GM23248 (cell line): ENCODE results near the gene RPL27A. TPM values are rescaled to one million over a fixed set of nuclear protein-coding genes. Genes with fewer than 3 reads are reported as not detected.

ENCODE experiments used
- DNase-seq: peaks from one replicate; pipeline ENCODE4 v3.0.0-alpha.2; 2015
- H2AFZ ChIP-seq: fragments of 200-600 bp; sonication (generic); 2 replicates; pipeline ENCODE4 v1.6.1; 2016; ENCODE audit warnings: antibody characterized with exemption
- H3F3A ChIP-seq: fragments of 200-600 bp; sonication (generic); 2 replicates; pipeline ENCODE4 v1.6.1; 2016; ENCODE audit warnings: mild to moderate bottlenecking, antibody characterized with exemption, mixed run types; ENCODE audit not compliant: insufficient read depth
- H3K27ac ChIP-seq: fragments of 200-600 bp; sonication (generic); 2 replicates; pipeline ENCODE4 v1.5.1; 2016; ENCODE audit warnings: mild to moderate bottlenecking
- H3K27me3 ChIP-seq: fragments of 200-600 bp; sonication (generic); replicated peaks from 2 replicates; pipeline ENCODE4 v1.6.1; 2016; ENCODE audit warnings: mild to moderate bottlenecking; ENCODE audit not compliant: insufficient read depth
- H3K36me3 ChIP-seq: fragments of 200-600 bp; sonication (generic); 2 replicates; pipeline ENCODE4 v1.6.1; 2016; ENCODE audit warnings: low read depth, mild to moderate bottlenecking
- H3K4me1 ChIP-seq: fragments of 200-600 bp; sonication (generic); 2 replicates; pipeline ENCODE4 v1.6.1; 2016; ENCODE audit warnings: mild to moderate bottlenecking; ENCODE audit not compliant: insufficient read depth
- H3K4me2 ChIP-seq: fragments of 200-600 bp; sonication (generic); one replicate; pipeline ENCODE4 v1.6.1; 2016; ENCODE audit warnings: mild to moderate bottlenecking; ENCODE audit not compliant: unreplicated experiment
- H3K4me3 ChIP-seq: fragments of 200-600 bp; sonication (generic); 2 replicates; pipeline ENCODE4 v1.5.1; 2016; ENCODE audit warnings: mild to moderate bottlenecking
- H3K79me2 ChIP-seq: fragments of 200-600 bp; sonication (generic); 2 replicates; pipeline ENCODE4 v1.6.1; 2016; ENCODE audit warnings: mild to moderate bottlenecking; ENCODE audit not compliant: insufficient read depth
- H3K9ac ChIP-seq: fragments of 200-600 bp; sonication (generic); 2 replicates; pipeline ENCODE4 v1.6.1; 2016; ENCODE audit warnings: mild to moderate bottlenecking
- H3K9me2 ChIP-seq: fragments of 200-600 bp; sonication (generic); 2 replicates; pipeline ENCODE4 v1.6.1; 2016; ENCODE audit warnings: mixed run types, mild to moderate bottlenecking, moderate library complexity; ENCODE audit not compliant: insufficient read depth
- H3K9me3 ChIP-seq: fragments of 200-600 bp; sonication (generic); one replicate; pipeline ENCODE4 v1.6.1; 2017; ENCODE audit warnings: low read depth
- H4K20me1 ChIP-seq: fragments of 200-600 bp; sonication (generic); 2 replicates; pipeline ENCODE4 v1.6.0; 2016; ENCODE audit not compliant: insufficient read depth
- EZH2 ChIP-seq: fragments of 200-600 bp; sonication (generic); IDR thresholded peaks from 2 replicates; pipeline ENCODE4 v1.6.1; 2018; ENCODE audit warnings: antibody characterized with exemption, mild to moderate bottlenecking; ENCODE audit not compliant: insufficient read depth, poor library complexity, severe bottlenecking
- EZH2phosphoT487 ChIP-seq: fragments of 200-600 bp; sonication (generic); IDR thresholded peaks from 2 replicates; pipeline ENCODE4 v1.6.1; 2018; ENCODE audit warnings: antibody characterized with exemption, moderate library complexity, mild to moderate bottlenecking, low read depth; ENCODE audit not compliant: insufficient read depth
- whole genome bisulfite sequencing, 2 experiments: methylation state at CpG; one replicate each; pipeline ENCODE4 v1.1.6; 2015 to 2017; ENCODE audit warnings: low lambda C conversion rate in 2 of 2, low coverage in 1 of 2; ENCODE audit errors: missing lambda C conversion rate in 2 of 2; 5-methylcytosine and 5-hydroxymethylcytosine counted together
- in situ Hi-C: fragments of 300-500 bp; cut with MboI; formaldehyde crosslinking; loops from 2 replicates; pipeline ENCODE4 v1.15.0; 2020
- polyA plus RNA-seq: library from polyadenylated mRNA; unstranded; fragments of >200 nt; fragmentation: Nextera tagmentation; extraction: Ambion mirVana; gene quantifications from 2 replicates; pipeline ENCODE4 v1.2.1, GENCODE V29; 2016
- total RNA-seq: library from RNA; depleted of rRNA; stranded (reverse); fragments of >200 nt; shearing (Covaris generic); gene quantifications from 2 replicates; pipeline ENCODE4 v1.2.3, GENCODE V29; 2014

Gene RPL27A
- total and polyA plus RNA-seq, 2 experiments from 2014 or later, result 520 to 1,073 TPM

GRCh38 chr11:8698379-8698851 is 15.8 kb downstream of the RPL27A start:
- in situ Hi-C loops, result no loop called here
- 82% methylated on average over 5 of the region's 5 CpGs for WGBS, 2 experiments
- H3F3A ChIP-seq, result no peaks in the 10 kb centered on the region
- H3K79me2 ChIP-seq, result no peaks in the 10 kb centered on the region
- no peaks in the 10 kb centered on the region for H3K9me2 ChIP-seq
- H3K9me3 ChIP-seq, result no peaks in the 10 kb centered on the region
- no peak overlapping the region for H3K4me3 ChIP-seq
- DNase-seq, result no peak
- H3K4me2 ChIP-seq, result no peak overlapping the region
- peaks cover 13% of the 10 kb centered on the region for H3K4me1 ChIP-seq
- H3K36me3 ChIP-seq, result peaks cover 6% of the 10 kb centered on the region; the same call in 1 of the 2 replicates
- no peak overlapping the region for H3K27ac ChIP-seq
- H2AFZ ChIP-seq, result no peak overlapping the region
- no peaks in the 10 kb centered on the region for H3K27me3 ChIP-seq
- no peak overlapping the region for H3K9ac ChIP-seq
- TF ChIP-seq EZH2phosphoT487 (no peak), EZH2 (no peak)
- no peaks in the 10 kb centered on the region for H4K20me1 ChIP-seq

- H2AFZ ChIP-seq, result no peak overlapping the region
- H3K4me1 ChIP-seq, result peaks cover 13% of the 10 kb centered on the region
- no peaks in the 10 kb centered on the region for H3K9me3 ChIP-seq
- no peak for DNase-seq
- no peaks in the 10 kb centered on the region for H3K27me3 ChIP-seq
- no peaks in the 10 kb centered on the region for H3K79me2 ChIP-seq
- WGBS, 2 experiments, result 85 to 88% methylated on average over 10 to 11 of the region's 11 CpGs
- H3K4me2 ChIP-seq, result no peak overlapping the region
- H3K9ac ChIP-seq, result no peak overlapping the region
- no peaks in the 10 kb centered on the region for H4K20me1 ChIP-seq
- in situ Hi-C loops, result no loop called here
- no peaks in the 10 kb centered on the region for H3F3A ChIP-seq
- peaks cover 6% of the 10 kb centered on the region; the same call in 1 of the 2 replicates for H3K36me3 ChIP-seq
- H3K27ac ChIP-seq, result no peak overlapping the region
- TF ChIP-seq EZH2, result no peak
- TF ChIP-seq EZH2phosphoT487, result no peak
- no peaks in the 10 kb centered on the region for H3K9me2 ChIP-seq
- H3K4me3 ChIP-seq, result no peak overlapping the region
Measured at GRCh38 chr11:8698917-8699441, 16.4 kb downstream of the RPL27A start.

- no peaks in the 10 kb centered on the region for H3F3A ChIP-seq
- H4K20me1 ChIP-seq, result no peaks in the 10 kb centered on the region
- no peak for TF ChIP-seq EZH2
- TF ChIP-seq EZH2phosphoT487, result no peak
- peak overlapping the region; percentile 39; the same call in 1 of the 2 replicates for H2AFZ ChIP-seq
- H3K9ac ChIP-seq, result peak overlapping the region; percentile 19
- no peaks in the 10 kb centered on the region for H3K36me3 ChIP-seq
- in situ Hi-C loops, result no loop called here
- DNase-seq, result peak; percentile 78
- 16 to 31% methylated on average over 3 of the region's 3 CpGs for WGBS, 2 experiments
- H3K79me2 ChIP-seq, result no peaks in the 10 kb centered on the region
- no peaks in the 10 kb centered on the region for H3K9me2 ChIP-seq
- H3K4me1 ChIP-seq, result peaks cover 13% of the 10 kb centered on the region
- H3K27me3 ChIP-seq, result no peaks in the 10 kb centered on the region
- peak overlapping the region; percentile 7; the same call in 1 of the 2 replicates for H3K27ac ChIP-seq
- H3K9me3 ChIP-seq, result no peaks in the 10 kb centered on the region
- peak overlapping the region; percentile 16 for H3K4me2 ChIP-seq
- no peak overlapping the region for H3K4me3 ChIP-seq
Measured at GRCh38 chr11:8699903-8700302, 17.3 kb downstream of the RPL27A start.

GRCh38 chr11:8701891-8702597 is 19.5 kb downstream of the RPL27A start:
- WGBS, 2 experiments, result 87 to 88% methylated on average over 10 of the region's 10 CpGs
- no peak for DNase-seq
- in situ Hi-C loops, result no loop called here

More at GRCh38 chr11:8701891-8702597, 19.5 kb downstream of the RPL27A start:
- no peak for TF ChIP-seq EZH2
- TF ChIP-seq EZH2phosphoT487, result no peak
- Histone ChIP-seq H2AFZ (no peak overlapping the region), H3K9ac (no peak overlapping the region), H3F3A (no peaks in the 10 kb centered on the region), H4K20me1 (no peaks in the 10 kb centered on the region), H3K36me3 (no peaks in the 10 kb centered on the region), H3K9me2 (no peaks in the 10 kb centered on the region), H3K4me3 (no peak overlapping the region), H3K4me1 (peaks cover 13% of the 10 kb centered on the region), H3K79me2 (no peaks in the 10 kb centered on the region), H3K9me3 (no peaks in the 10 kb centered on the region), H3K27me3 (no peaks in the 10 kb centered on the region), H3K27ac (no peak overlapping the region), H3K4me2 (no peak overlapping the region)
